ENCODE data around the gene PGF. TPM values are rescaled to one million over a fixed set of nuclear protein-coding genes. Genes with fewer than 3 reads are reported as not detected.

The PGF gene
- total RNA-seq, 1 experiment from 2014 or later, result 9.1 TPM

DNA sequence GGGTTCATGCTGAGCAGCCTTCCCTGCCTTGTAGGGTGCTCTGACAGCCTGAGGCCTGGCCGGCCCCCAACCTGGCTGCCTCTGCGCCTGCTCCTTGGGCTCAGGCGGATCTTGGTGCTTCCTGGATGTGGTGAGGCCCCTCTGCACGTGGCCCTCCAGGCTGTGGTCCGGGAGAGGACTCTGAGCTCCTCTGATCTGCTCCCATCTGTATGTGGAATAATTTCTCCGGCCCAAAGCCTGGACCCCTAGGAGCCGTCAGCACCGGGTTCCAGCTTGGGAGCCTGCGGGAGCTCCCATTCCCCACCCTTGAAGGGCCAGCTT, 26.0 kb upstream of the PGF start:
- CTCF ChIA-PET, result no interaction called here
- H3K9me3 ChIP-seq, result no peaks in the 10 kb centered on the region
- TF ChIP-seq, protein P1, sequence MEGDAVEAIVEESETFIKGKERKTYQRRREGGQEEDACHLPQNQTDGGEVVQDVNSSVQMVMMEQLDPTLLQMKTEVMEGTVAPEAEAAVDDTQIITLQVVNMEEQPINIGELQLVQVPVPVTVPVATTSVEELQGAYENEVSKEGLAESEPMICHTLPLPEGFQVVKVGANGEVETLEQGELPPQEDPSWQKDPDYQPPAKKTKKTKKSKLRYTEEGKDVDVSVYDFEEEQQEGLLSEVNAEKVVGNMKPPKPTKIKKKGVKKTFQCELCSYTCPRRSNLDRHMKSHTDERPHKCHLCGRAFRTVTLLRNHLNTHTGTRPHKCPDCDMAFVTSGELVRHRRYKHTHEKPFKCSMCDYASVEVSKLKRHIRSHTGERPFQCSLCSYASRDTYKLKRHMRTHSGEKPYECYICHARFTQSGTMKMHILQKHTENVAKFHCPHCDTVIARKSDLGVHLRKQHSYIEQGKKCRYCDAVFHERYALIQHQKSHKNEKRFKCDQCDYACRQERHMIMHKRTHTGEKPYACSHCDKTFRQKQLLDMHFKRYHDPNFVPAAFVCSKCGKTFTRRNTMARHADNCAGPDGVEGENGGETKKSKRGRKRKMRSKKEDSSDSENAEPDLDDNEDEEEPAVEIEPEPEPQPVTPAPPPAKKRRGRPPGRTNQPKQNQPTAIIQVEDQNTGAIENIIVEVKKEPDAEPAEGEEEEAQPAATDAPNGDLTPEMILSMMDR (IDR thresholded peaks at IDR 0.05; ENCODE audit: insufficient read depth in 1 of 2, low read depth in 1 of 2, low read length in 1 of 2, severe bottlenecking in 1 of 2, unreplicated experiment in 1 of 2), result no peak

DNA sequence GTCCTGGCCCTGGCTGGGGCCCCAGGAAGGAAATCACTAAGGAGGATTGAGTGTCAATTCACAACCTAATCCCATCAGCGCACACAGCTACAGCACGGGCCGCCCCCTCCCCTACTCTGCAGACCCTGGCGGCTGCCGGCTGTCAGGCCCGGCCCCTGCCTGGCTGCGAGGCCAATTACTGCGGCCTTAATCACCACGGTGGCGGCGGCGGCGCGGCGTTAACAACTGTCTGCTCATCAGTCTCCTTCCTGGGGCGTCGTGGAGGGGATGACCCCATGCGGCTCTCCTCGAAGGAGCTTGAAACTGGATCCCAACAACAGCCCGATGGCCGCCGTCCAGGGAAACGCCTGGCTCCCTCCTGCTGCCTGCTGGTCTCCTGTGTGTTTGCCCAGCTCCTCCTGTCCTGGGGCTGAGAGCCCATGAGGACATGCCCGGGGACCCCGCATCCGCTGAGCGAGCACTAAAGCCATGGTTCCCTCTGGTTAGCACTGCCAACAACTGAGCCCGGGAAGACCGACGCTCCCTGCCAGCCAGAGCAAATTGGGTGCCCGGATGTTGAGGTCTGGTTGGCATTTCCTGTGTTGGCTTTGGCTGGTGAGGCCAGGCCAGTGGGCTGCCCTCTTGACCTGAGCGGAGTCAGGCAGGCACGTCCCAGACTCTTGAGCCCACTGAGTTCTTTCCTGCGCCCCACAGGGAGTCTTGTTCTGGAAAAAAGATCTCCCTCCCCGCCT, 25.5 kb upstream of the PGF start:
- CTCF ChIA-PET, result no interaction called here
- H3K36me3 Mint-ChIP-seq (ENCODE audit: insufficient read depth, unreplicated experiment), result no peaks in the 10 kb centered on the region
- DNase-seq, result no peak

More for the DNA sequence above, 26.0 kb upstream of the PGF start:
- Mint-ChIP-seq H3K4me3 (ENCODE audit: unreplicated experiment) (no peak overlapping the region), H3K27ac (ENCODE audit: unreplicated experiment) (no peak overlapping the region), H3K36me3 (ENCODE audit: insufficient read depth, unreplicated experiment) (no peaks in the 10 kb centered on the region), H3K4me1 (ENCODE audit: low read depth, unreplicated experiment) (peaks cover 6% of the 10 kb centered on the region), H3K27me3 (ENCODE audit: insufficient read depth, unreplicated experiment) (no peaks in the 10 kb centered on the region), H3K9me3 (ENCODE audit: unreplicated experiment) (no peaks in the 10 kb centered on the region)
- BruUV-seq (replicated peaks), result no TSS peak
- intact Hi-C loops (cut with micrococcal nuclease; ENCODE audit: unreplicated experiment), result no loop called here
- DNase-seq, result no peak
- H3K27me3 ChIP-seq (replicated peaks; ENCODE audit: control insufficient read depth, insufficient read depth, low read length), result no peaks in the 10 kb centered on the region
- POLR2A ChIA-PET, result no interaction called here
- H3K36me3 ChIP-seq (ENCODE audit: control insufficient read depth, insufficient read depth, low read length), result no peaks in the 10 kb centered on the region
- H3K4me1 ChIP-seq, result peaks cover 21% of the 10 kb centered on the region
- no peak overlapping the region for H3K4me3 ChIP-seq (ENCODE audit: low read depth, low read length)

DNA sequence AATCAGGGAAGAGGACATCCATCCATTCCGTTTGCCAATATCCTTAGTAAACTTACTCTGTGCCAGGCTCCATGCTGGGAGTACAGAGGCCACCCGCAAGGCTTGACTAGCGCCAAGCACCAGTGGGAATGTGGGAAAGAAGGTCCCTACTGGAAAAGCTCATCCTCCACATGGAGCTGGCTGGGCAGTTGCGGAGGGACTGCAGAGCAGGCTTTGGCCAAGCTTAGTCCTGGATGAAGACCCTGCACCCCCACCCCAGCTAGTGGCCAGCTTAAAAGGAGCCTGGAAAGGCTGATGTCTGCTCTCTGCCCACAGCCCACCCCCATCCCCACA, 25.0 kb upstream of the PGF start:
- no TSS peak for BruUV-seq (replicated peaks)
- DNase-seq, result no peak
- no peak overlapping the region for H3K27ac Mint-ChIP-seq (ENCODE audit: unreplicated experiment)
- no peaks in the 10 kb centered on the region for H3K27me3 ChIP-seq (replicated peaks; ENCODE audit: control insufficient read depth, insufficient read depth, low read length)
- CTCF ChIA-PET, result interaction anchor here (1.0 kb wide), 1 partner anchor 9 kb away, joined by 4 read pairs; no protein-coding TSS in a partner anchor
- H3K4me3 ChIP-seq (ENCODE audit: low read depth, low read length), result no peak overlapping the region
- TF ChIP-seq, protein P1 (IDR thresholded peaks at IDR 0.05; ENCODE audit: insufficient read depth in 1 of 2, low read depth in 1 of 2, low read length in 1 of 2, severe bottlenecking in 1 of 2, unreplicated experiment in 1 of 2), result no peak
- intact Hi-C loops (cut with micrococcal nuclease; ENCODE audit: unreplicated experiment), result no loop called here
- no peaks in the 10 kb centered on the region for H3K9me3 Mint-ChIP-seq (ENCODE audit: unreplicated experiment)
- peaks cover 6% of the 10 kb centered on the region for H3K4me1 Mint-ChIP-seq (ENCODE audit: low read depth, unreplicated experiment)
- H3K36me3 ChIP-seq (ENCODE audit: control insufficient read depth, insufficient read depth, low read length), result no peaks in the 10 kb centered on the region
- H3K36me3 Mint-ChIP-seq (ENCODE audit: insufficient read depth, unreplicated experiment), result no peaks in the 10 kb centered on the region
- no peaks in the 10 kb centered on the region for H3K9me3 ChIP-seq
- no peaks in the 10 kb centered on the region for H3K27me3 Mint-ChIP-seq (ENCODE audit: insufficient read depth, unreplicated experiment)
- peaks cover 21% of the 10 kb centered on the region for H3K4me1 ChIP-seq
- H3K4me3 Mint-ChIP-seq (ENCODE audit: unreplicated experiment), result no peak overlapping the region
- POLR2A ChIA-PET, result no interaction called here

More for the DNA sequence above, 25.5 kb upstream of the PGF start:
- H3K27me3 Mint-ChIP-seq (ENCODE audit: insufficient read depth, unreplicated experiment), result no peaks in the 10 kb centered on the region
- no peak overlapping the region for H3K27ac Mint-ChIP-seq (ENCODE audit: unreplicated experiment)
- no peak overlapping the region for H3K4me3 Mint-ChIP-seq (ENCODE audit: unreplicated experiment)
- POLR2A ChIA-PET, result no interaction called here
- Histone ChIP-seq H3K36me3 (ENCODE audit: control insufficient read depth, insufficient read depth, low read length) (no peaks in the 10 kb centered on the region), H3K4me1 (peaks cover 21% of the 10 kb centered on the region), H3K27me3 (replicated peaks; ENCODE audit: control insufficient read depth, insufficient read depth, low read length) (no peaks in the 10 kb centered on the region), H3K4me3 (ENCODE audit: low read depth, low read length) (no peak overlapping the region), H3K9me3 (no peaks in the 10 kb centered on the region)
- peaks cover 6% of the 10 kb centered on the region for H3K4me1 Mint-ChIP-seq (ENCODE audit: low read depth, unreplicated experiment)
- H3K9me3 Mint-ChIP-seq (ENCODE audit: unreplicated experiment), result no peaks in the 10 kb centered on the region
- intact Hi-C loops (cut with micrococcal nuclease; ENCODE audit: unreplicated experiment), result no loop called here
- TF ChIP-seq, protein P1 (IDR thresholded peaks at IDR 0.05; ENCODE audit: insufficient read depth in 1 of 2, low read depth in 1 of 2, low read length in 1 of 2, severe bottlenecking in 1 of 2, unreplicated experiment in 1 of 2), result no peak
- no TSS peak for BruUV-seq (replicated peaks)
